GM19463 (cell line): ENCODE data around the gene TM7SF2.

Experiments
- ATAC-seq: cut with Tn5 transposase; IDR thresholded peaks from one replicate; pipeline ENCODE4 v1.9.1; 2021; ENCODE audit warnings: mild to moderate bottlenecking, moderate library complexity; ENCODE audit not compliant: unreplicated experiment

The TM7SF2 gene

DNA sequence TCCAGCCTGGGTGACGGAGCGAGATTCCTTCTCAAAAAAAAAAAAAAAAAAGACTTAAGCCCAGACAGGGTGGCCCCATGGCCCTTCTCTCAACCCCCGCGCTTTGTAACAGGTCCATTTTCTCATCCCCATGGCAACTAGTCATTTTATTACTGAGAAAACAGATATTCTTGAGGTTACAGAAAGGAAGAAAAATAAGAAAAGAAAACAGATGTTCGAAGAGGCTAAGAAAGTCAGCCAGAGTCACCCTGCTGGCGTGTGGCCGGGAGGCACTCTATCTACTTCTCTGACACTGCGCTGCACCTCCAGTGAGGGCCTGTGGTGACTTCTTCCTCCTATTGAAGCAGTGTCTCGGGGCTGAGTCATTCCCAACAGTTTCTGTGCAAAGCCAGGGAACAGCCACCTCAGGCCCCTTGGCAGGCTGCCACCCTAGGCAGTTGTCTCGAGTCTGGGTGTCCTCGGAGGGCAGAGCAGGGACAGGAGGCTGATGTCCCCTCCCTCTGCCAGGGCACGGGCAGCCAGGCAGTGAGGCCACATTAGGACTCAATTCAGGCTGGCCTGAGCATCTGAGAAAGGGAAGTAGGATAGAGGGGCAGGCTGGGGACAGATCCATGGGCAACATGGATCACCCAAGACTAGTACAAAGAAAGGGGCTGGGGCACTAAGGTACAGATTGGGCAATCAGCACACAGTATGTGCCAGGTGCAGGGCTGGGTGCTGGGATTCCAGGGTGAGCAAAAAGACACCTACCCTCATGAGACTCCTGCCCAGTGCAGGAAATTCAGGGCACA lies 39.0 kb downstream of the TM7SF2 start:
- no peak for ATAC-seq

GRCh38 chr11:65151331-65151899 lies 39.7 kb downstream of the TM7SF2 start:
- ATAC-seq = no peak

GRCh38 chr11:65152122-65152521 lies 40.5 kb downstream of the TM7SF2 start:
- no peak for ATAC-seq

- ATAC-seq = no peak
These were observed 44.6 kb downstream of the TM7SF2 start for GRCh38 chr11:65156256-65156655.

GRCh38 chr11:65156926-65157325 lies 45.3 kb downstream of the TM7SF2 start:
- ATAC-seq = no peak

GRCh38 chr11:65157336-65157735 lies 45.7 kb downstream of the TM7SF2 start:
- ATAC-seq = no peak

- peak; percentile 32 for ATAC-seq
These were observed 47.3 kb downstream of the TM7SF2 start for GRCh38 chr11:65159012-65159411.

GRCh38 chr11:65160643-65161042 lies 49.0 kb downstream of the TM7SF2 start:
- no peak for ATAC-seq

DNA sequence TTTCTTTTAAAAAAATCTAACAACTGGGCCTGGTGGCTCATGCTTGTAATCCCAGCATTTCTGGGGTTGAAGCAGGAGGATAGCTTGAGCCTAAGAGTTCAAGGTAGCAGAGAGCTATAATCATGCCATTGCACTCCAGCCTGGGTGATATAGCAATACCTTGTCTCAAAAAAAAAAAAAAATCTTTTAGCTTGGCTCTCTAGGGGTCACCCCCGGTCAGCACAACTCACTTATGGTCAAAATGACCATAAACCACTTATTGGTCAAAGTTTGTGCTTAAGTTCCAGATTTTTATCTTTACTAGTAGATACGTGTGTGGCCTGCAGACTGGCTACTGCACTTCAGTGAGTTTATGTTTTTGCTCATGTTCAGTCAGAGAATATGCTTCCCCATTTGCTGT lies 52.0 kb downstream of the TM7SF2 start:
- no peak for ATAC-seq
